DMS53 (cell line): ENCODE data around the gene GRIA4.

ENCODE experiments used
- DNase-seq: peaks from one replicate; lab custom pipeline; 2025; lab: John Stamatoyannopoulos, UW

Gene GRIA4

GRCh38 chr11:105609832-105610781 lies at the start of gene GRIA4:
GRIA4 (plus strand) TSS chr11:105610073; CDS start chr11:105610998, 925 bp downstream.
- DNase-seq = peak; percentile 83

- no peak for DNase-seq
Observed at GRCh38 chr11:105573091-105573490, 36.8 kb upstream of the GRIA4 start.

- no peak for DNase-seq
Observed at GRCh38 chr11:105574974-105575373, 34.9 kb upstream of the GRIA4 start.

- DNase-seq = peak; percentile 4
Observed at GRCh38 chr11:105577641-105578040, 32.2 kb upstream of the GRIA4 start.

GRCh38 chr11:105579111-105579510 lies 30.8 kb upstream of the GRIA4 start:
- no peak for DNase-seq

GRCh38 chr11:105582497-105582896 lies 27.4 kb upstream of the GRIA4 start:
- no peak for DNase-seq

- peak; percentile 12 for DNase-seq
Observed at GRCh38 chr11:105588001-105588400, 21.9 kb upstream of the GRIA4 start.

GRCh38 chr11:105589346-105589745 lies 20.5 kb upstream of the GRIA4 start:
- peak; percentile 5 for DNase-seq

GRCh38 chr11:105592035-105592434 lies 17.8 kb upstream of the GRIA4 start:
- no peak for DNase-seq

- no peak for DNase-seq
Observed at GRCh38 chr11:105598371-105598770, 11.5 kb upstream of the GRIA4 start.

GRCh38 chr11:105603156-105603555 lies 6.7 kb upstream of the GRIA4 start:
- DNase-seq = no peak

- peak; percentile 81 for DNase-seq
Observed at GRCh38 chr11:105609341-105609781, 512 bp upstream of the GRIA4 start.

GRCh38 chr11:105610871-105611571 lies 1.1 kb downstream of the GRIA4 start:
- DNase-seq = peak; percentile 20

GRCh38 chr11:105611572-105612441 lies 1.9 kb downstream of the GRIA4 start:
- DNase-seq = no peak

- no peak for DNase-seq
Observed at GRCh38 chr11:105612771-105613170, 2.9 kb downstream of the GRIA4 start.

GRCh38 chr11:105613183-105613582 lies 3.3 kb downstream of the GRIA4 start:
- no peak for DNase-seq

GRCh38 chr11:105618343-105618955 lies 8.6 kb downstream of the GRIA4 start:
- no peak for DNase-seq

- no peak for DNase-seq
Observed at GRCh38 chr11:105619556-105619955, 9.7 kb downstream of the GRIA4 start.

GRCh38 chr11:105622016-105622415 lies 12.1 kb downstream of the GRIA4 start:
- no peak for DNase-seq

- DNase-seq = no peak
Observed at GRCh38 chr11:105632316-105632715, 22.4 kb downstream of the GRIA4 start.

GRCh38 chr11:105635466-105635865 lies 25.6 kb downstream of the GRIA4 start:
- no peak for DNase-seq

GRCh38 chr11:105636496-105636895 lies 26.6 kb downstream of the GRIA4 start:
- DNase-seq = no peak
